ENCODE results near the gene STX11.

Gene STX11

GRCh38 chr6:144232832-144233230 is 82.5 kb downstream of the STX11 start:
- no peaks in the 10 kb centered on the region for H3K79me2 ChIP-seq (ENCODE audit: insufficient read depth, low read length)
- no peaks in the 10 kb centered on the region for H3K36me3 ChIP-seq (ENCODE audit: low read length)
- H3K9me3 ChIP-seq (ENCODE audit: insufficient read depth, low read length): no peaks in the 10 kb centered on the region
- no peaks in the 10 kb centered on the region; the same call in 1 of the 2 replicates for H4K20me1 ChIP-seq (ENCODE audit: low read depth, low read length)
- H3K27me3 ChIP-seq (ENCODE audit: low read length): no peaks in the 10 kb centered on the region
- no peak overlapping the region for H3K9ac ChIP-seq (ENCODE audit: low read length)
- TF ChIP-seq CTCF (IDR thresholded peaks at IDR 0.05; ENCODE audit: insufficient read depth, low read length, poor library complexity, severe bottlenecking) (no peak), EZH2phosphoT487 (conservative IDR thresholded peaks at IDR 0.05; ENCODE audit: low read length) (no peak)
- H3F3A ChIP-seq (ENCODE audit: insufficient read depth): no peaks in the 10 kb centered on the region
- H3K4me2 ChIP-seq (ENCODE audit: low read depth, low read length, poor library complexity, severe bottlenecking): no peak overlapping the region
- H3K9me2 ChIP-seq (replicated peaks; ENCODE audit: insufficient read depth, low read length): no peaks in the 10 kb centered on the region
- H3K4me3 ChIP-seq (ENCODE audit: insufficient read depth, low read length, poor library complexity, severe bottlenecking): no peak overlapping the region
- H3K27ac ChIP-seq (ENCODE audit: low read depth, low read length): no peak overlapping the region
- H2AFZ ChIP-seq (ENCODE audit: low read depth, low read length, severe bottlenecking): no peak overlapping the region

- no peaks in the 10 kb centered on the region for H3K36me3 ChIP-seq (ENCODE audit: low read length)
- H4K20me1 ChIP-seq (ENCODE audit: low read depth, low read length): no peaks in the 10 kb centered on the region; the same call in 1 of the 2 replicates
- no peak overlapping the region for H3K27ac ChIP-seq (ENCODE audit: low read depth, low read length)
- H3K79me2 ChIP-seq (ENCODE audit: insufficient read depth, low read length): no peaks in the 10 kb centered on the region
- no peak overlapping the region for H2AFZ ChIP-seq (ENCODE audit: low read depth, low read length, severe bottlenecking)
- no peaks in the 10 kb centered on the region for H3F3A ChIP-seq (ENCODE audit: insufficient read depth)
- TF ChIP-seq CTCF (IDR thresholded peaks at IDR 0.05; ENCODE audit: insufficient read depth, low read length, poor library complexity, severe bottlenecking): no peak
- TF ChIP-seq EZH2phosphoT487 (conservative IDR thresholded peaks at IDR 0.05; ENCODE audit: low read length): no peak
- H3K4me3 ChIP-seq (ENCODE audit: insufficient read depth, low read length, poor library complexity, severe bottlenecking): no peak overlapping the region
- no peaks in the 10 kb centered on the region for H3K9me2 ChIP-seq (replicated peaks; ENCODE audit: insufficient read depth, low read length)
- no peaks in the 10 kb centered on the region for H3K9me3 ChIP-seq (ENCODE audit: insufficient read depth, low read length)
- no peak overlapping the region for H3K4me2 ChIP-seq (ENCODE audit: low read depth, low read length, poor library complexity, severe bottlenecking)
- no peaks in the 10 kb centered on the region for H3K27me3 ChIP-seq (ENCODE audit: low read length)
- no peak overlapping the region for H3K9ac ChIP-seq (ENCODE audit: low read length)
Measured at GRCh38 chr6:144234399-144234798, 84.1 kb downstream of the STX11 start.

- Histone ChIP-seq H3K4me3 (ENCODE audit: insufficient read depth, low read length, poor library complexity, severe bottlenecking) (no peak overlapping the region), H3K27me3 (ENCODE audit: low read length) (no peaks in the 10 kb centered on the region), H3K27ac (ENCODE audit: low read depth, low read length) (no peak overlapping the region), H3F3A (ENCODE audit: insufficient read depth) (no peaks in the 10 kb centered on the region), H4K20me1 (ENCODE audit: low read depth, low read length) (no peaks in the 10 kb centered on the region; the same call in 1 of the 2 replicates), H3K79me2 (ENCODE audit: insufficient read depth, low read length) (no peaks in the 10 kb centered on the region), H3K9me2 (replicated peaks; ENCODE audit: insufficient read depth, low read length) (no peaks in the 10 kb centered on the region), H3K4me2 (ENCODE audit: low read depth, low read length, poor library complexity, severe bottlenecking) (no peak overlapping the region), H3K9ac (ENCODE audit: low read length) (no peak overlapping the region), H3K9me3 (ENCODE audit: insufficient read depth, low read length) (no peaks in the 10 kb centered on the region), H3K36me3 (ENCODE audit: low read length) (no peaks in the 10 kb centered on the region), H2AFZ (ENCODE audit: low read depth, low read length, severe bottlenecking) (no peak overlapping the region)
- TF ChIP-seq EZH2phosphoT487 (conservative IDR thresholded peaks at IDR 0.05; ENCODE audit: low read length): no peak
- TF ChIP-seq CTCF (IDR thresholded peaks at IDR 0.05; ENCODE audit: insufficient read depth, low read length, poor library complexity, severe bottlenecking): no peak
Measured at GRCh38 chr6:144234935-144235334, 84.6 kb downstream of the STX11 start.

Data from SU-DHL-6 (cell line).